HL-60 (cell line): ENCODE measurements around the gene RDH5.

Experiments
- CTCF ChIP-seq: IDR thresholded peaks from one replicate; pipeline ENCODE4 v1.5.1; 2011; ENCODE audit warnings: low read length, control low read depth, inconsistent platforms; ENCODE audit not compliant: insufficient read depth
- GABPA ChIP-seq: IDR thresholded peaks from 2 replicates; pipeline ENCODE4 v1.6.1; 2012; ENCODE audit warnings: low read depth
- POLR2AphosphoS5 ChIP-seq: IDR thresholded peaks from 2 replicates; pipeline ENCODE4 v1.6.1; 2012; ENCODE audit warnings: low read depth
- REST ChIP-seq: IDR thresholded peaks from 2 replicates; pipeline ENCODE4 v1.6.1; 2012; ENCODE audit warnings: low read depth; ENCODE audit not compliant: insufficient replicate concordance
- SPI1 ChIP-seq: IDR thresholded peaks from 2 replicates; pipeline ENCODE4 v1.6.1; 2012; ENCODE audit warnings: low read depth, mild to moderate bottlenecking, borderline replicate concordance

- TF ChIP-seq CTCF (no peak), POLR2AphosphoS5 (no peak), GABPA (no peak), REST (no peak), SPI1 (no peak)
Observed at GRCh38 chr12:55696141-55696540, 24.1 kb upstream of the RDH5 start.
